ENCODE results near the gene MED9.
A peak's percentile ranks its signal among the peaks of the same experiment; 100 is the strongest.

The MED9 gene

GRCh38 chr17:17491031-17491471 is 14.3 kb downstream of the MED9 start:
- Histone ChIP-seq H3K27ac (ENCODE audit: low read length) (peak overlapping the region; percentile 56), H3K36me3 (ENCODE audit: insufficient read depth, low read length) (peaks cover 92% of the 10 kb centered on the region), H2AFZ (ENCODE audit: low read depth, low read length) (no peak overlapping the region), H3K4me3 (ENCODE audit: low read depth in 1 of 2, low read length in 2 of 2) (no peak overlapping the region), H3K4me1 (ENCODE audit: insufficient read depth, low read length) (no peaks in the 10 kb centered on the region; the same call in 1 of the 2 replicates), H3K9ac (ENCODE audit: low read depth, low read length) (no peak overlapping the region), H3K79me2 (ENCODE audit: insufficient read depth, low read length) (peaks cover 51% of the 10 kb centered on the region), H3K27me3 (ENCODE audit: insufficient read depth, low read length, poor library complexity) (no peaks in the 10 kb centered on the region), H3K4me2 (ENCODE audit: insufficient read depth, low read length) (no peak overlapping the region), H4K20me1 (ENCODE audit: insufficient read depth, low read length) (peaks cover 30% of the 10 kb centered on the region; the same call in 1 of the 2 replicates), H3K9me3 (ENCODE audit: insufficient read depth, low read length, severe bottlenecking) (no peaks in the 10 kb centered on the region)
- ATAC-seq (ENCODE audit: insufficient read depth, low read depth) (no peak), DNase-seq (no peak)
- TF ChIP-seq EZH2 (IDR thresholded peaks at IDR 0.05; ENCODE audit: borderline replicate concordance, low read depth, low read length, severe bottlenecking) (no peak), CTCF (IDR thresholded peaks at IDR 0.05; ENCODE audit: borderline replicate concordance, extremely low read depth, low read length, poor library complexity, severe bottlenecking) (no peak)

GRCh38 chr17:17491546-17491988 is 14.8 kb downstream of the MED9 start:
- Histone ChIP-seq H3K27me3 (ENCODE audit: insufficient read depth, low read length, poor library complexity) (no peaks in the 10 kb centered on the region), H2AFZ (ENCODE audit: low read depth, low read length) (no peak overlapping the region), H4K20me1 (ENCODE audit: insufficient read depth, low read length) (peaks cover 30% of the 10 kb centered on the region; the same call in 1 of the 2 replicates), H3K4me1 (ENCODE audit: insufficient read depth, low read length) (no peaks in the 10 kb centered on the region; the same call in 1 of the 2 replicates), H3K36me3 (ENCODE audit: insufficient read depth, low read length) (peaks cover 89% of the 10 kb centered on the region), H3K27ac (ENCODE audit: low read length) (0 out of 2 replicates have a peak overlapping the region, but pooled peaks have one; percentile 7), H3K9ac (ENCODE audit: low read depth, low read length) (no peak overlapping the region), H3K4me2 (ENCODE audit: insufficient read depth, low read length) (no peak overlapping the region), H3K4me3 (ENCODE audit: low read depth in 1 of 2, low read length in 2 of 2) (no peak overlapping the region), H3K9me3 (ENCODE audit: insufficient read depth, low read length, severe bottlenecking) (no peaks in the 10 kb centered on the region), H3K79me2 (ENCODE audit: insufficient read depth, low read length) (peaks cover 46% of the 10 kb centered on the region)
- ATAC-seq (ENCODE audit: insufficient read depth, low read depth) (no peak), DNase-seq (no peak)
- TF ChIP-seq CTCF (IDR thresholded peaks at IDR 0.05; ENCODE audit: borderline replicate concordance, extremely low read depth, low read length, poor library complexity, severe bottlenecking) (no peak), EZH2 (IDR thresholded peaks at IDR 0.05; ENCODE audit: borderline replicate concordance, low read depth, low read length, severe bottlenecking) (no peak)

GRCh38 chr17:17492085-17492484 is 15.3 kb downstream of the MED9 start:
- ATAC-seq (ENCODE audit: insufficient read depth, low read depth) (no peak), DNase-seq (no peak)
- Histone ChIP-seq H4K20me1 (ENCODE audit: insufficient read depth, low read length) (peaks cover 30% of the 10 kb centered on the region; the same call in 1 of the 2 replicates), H3K9me3 (ENCODE audit: insufficient read depth, low read length, severe bottlenecking) (no peaks in the 10 kb centered on the region), H3K27me3 (ENCODE audit: insufficient read depth, low read length, poor library complexity) (no peaks in the 10 kb centered on the region), H3K4me1 (ENCODE audit: insufficient read depth, low read length) (no peaks in the 10 kb centered on the region; the same call in 1 of the 2 replicates), H3K27ac (ENCODE audit: low read length) (peak overlapping the region; percentile 7; the same call in 1 of the 2 replicates), H3K9ac (ENCODE audit: low read depth, low read length) (no peak overlapping the region), H3K4me2 (ENCODE audit: insufficient read depth, low read length) (no peak overlapping the region), H2AFZ (ENCODE audit: low read depth, low read length) (no peak overlapping the region), H3K79me2 (ENCODE audit: insufficient read depth, low read length) (peaks cover 45% of the 10 kb centered on the region), H3K4me3 (ENCODE audit: low read depth in 1 of 2, low read length in 2 of 2) (no peak overlapping the region), H3K36me3 (ENCODE audit: insufficient read depth, low read length) (peaks cover 88% of the 10 kb centered on the region)
- TF ChIP-seq CTCF (IDR thresholded peaks at IDR 0.05; ENCODE audit: borderline replicate concordance, extremely low read depth, low read length, poor library complexity, severe bottlenecking), result no peak
- no peak for TF ChIP-seq EZH2 (IDR thresholded peaks at IDR 0.05; ENCODE audit: borderline replicate concordance, low read depth, low read length, severe bottlenecking)
